ENCODE data around the gene VPS26C.

VPS26C gene

GRCh38 chr21:37207441-37208009 lies 59.6 kb downstream of the VPS26C start:
- peak overlapping the region; percentile 18 for H3K27ac ChIP-seq
- DNase-seq (ENCODE audit: low read depth, low spot score), result no peak

GRCh38 chr21:37206496-37206895 lies 60.6 kb downstream of the VPS26C start:
- H3K27ac ChIP-seq, result no peak overlapping the region
- no peak for DNase-seq (ENCODE audit: low read depth, low spot score)

- no peak for DNase-seq (ENCODE audit: low read depth, low spot score)
- no peak overlapping the region for H3K27ac ChIP-seq
These were observed 62.6 kb downstream of the VPS26C start for GRCh38 chr21:37204580-37204979.

GRCh38 chr21:37202221-37203110 lies 64.7 kb downstream of the VPS26C start:
- DNase-seq (ENCODE audit: low read depth, low spot score), result no peak
- H3K27ac ChIP-seq, result no peak overlapping the region

- H3K27ac ChIP-seq, result no peak overlapping the region
- no peak for DNase-seq (ENCODE audit: low read depth, low spot score)
These were observed 66.3 kb downstream of the VPS26C start for GRCh38 chr21:37200641-37201480.

GRCh38 chr21:37199057-37199924 lies 67.8 kb downstream of the VPS26C start:
- peak; percentile 57 for DNase-seq (ENCODE audit: low read depth, low spot score)

GRCh38 chr21:37197746-37198145 lies 69.4 kb downstream of the VPS26C start:
- no peak for DNase-seq (ENCODE audit: low read depth, low spot score)
- no peak overlapping the region for H3K27ac ChIP-seq

More at GRCh38 chr21:37199057-37199924, 67.8 kb downstream of the VPS26C start:
- H3K27ac ChIP-seq, result peak overlapping the region; percentile 59

- no peak overlapping the region for H3K27ac ChIP-seq
- no peak for DNase-seq (ENCODE audit: low read depth, low spot score)
These were observed 70.3 kb downstream of the VPS26C start for GRCh38 chr21:37196847-37197246.

- DNase-seq (ENCODE audit: low read depth, low spot score), result no peak
- no peak overlapping the region for H3K27ac ChIP-seq
These were observed 71.5 kb downstream of the VPS26C start for GRCh38 chr21:37195610-37196009.

- DNase-seq (ENCODE audit: low read depth, low spot score), result no peak
These were observed 72.1 kb downstream of the VPS26C start for GRCh38 chr21:37195059-37195458.

GRCh38 chr21:37193676-37194075 lies 73.5 kb downstream of the VPS26C start:
- no peak for DNase-seq (ENCODE audit: low read depth, low spot score)
- no peak overlapping the region for H3K27ac ChIP-seq

More at GRCh38 chr21:37195059-37195458, 72.1 kb downstream of the VPS26C start:
- H3K27ac ChIP-seq, result no peak overlapping the region

- DNase-seq (ENCODE audit: low read depth, low spot score), result no peak
- H3K27ac ChIP-seq, result no peak overlapping the region
These were observed 74.1 kb downstream of the VPS26C start for GRCh38 chr21:37193006-37193405.

- DNase-seq (ENCODE audit: low read depth, low spot score), result no peak
- no peak overlapping the region for H3K27ac ChIP-seq
These were observed 75.1 kb downstream of the VPS26C start for GRCh38 chr21:37192019-37192418.

- no peak for DNase-seq (ENCODE audit: low read depth, low spot score)
- H3K27ac ChIP-seq, result no peak overlapping the region
These were observed 78.3 kb downstream of the VPS26C start for GRCh38 chr21:37188825-37189224.

- H3K27ac ChIP-seq, result no peak overlapping the region
- no peak for DNase-seq (ENCODE audit: low read depth, low spot score)
These were observed 80.2 kb downstream of the VPS26C start for GRCh38 chr21:37186983-37187382.

GRCh38 chr21:37184784-37185593 lies 82.1 kb downstream of the VPS26C start:
- no peak for DNase-seq (ENCODE audit: low read depth, low spot score)
- no peak overlapping the region for H3K27ac ChIP-seq

- no peak for DNase-seq (ENCODE audit: low read depth, low spot score)
- H3K27ac ChIP-seq, result no peak overlapping the region
These were observed 83.4 kb downstream of the VPS26C start for GRCh38 chr21:37183749-37184148.

GRCh38 chr21:37182222-37182621 lies 84.9 kb downstream of the VPS26C start:
- no peak for DNase-seq (ENCODE audit: low read depth, low spot score)
- H3K27ac ChIP-seq, result no peak overlapping the region

- no peak for DNase-seq (ENCODE audit: low read depth, low spot score)
- H3K27ac ChIP-seq, result no peak overlapping the region
These were observed 86.1 kb downstream of the VPS26C start for GRCh38 chr21:37181059-37181458.
